Activated naive CD8-positive, alpha-beta T cell treated with anti-CD3 and anti-CD28 coated beads, Interleukin-2, amount 50 U/mL, for 24 hours (primary cell): ENCODE measurements around the gene VGLL3.
"Not testable (repeated sequence)": the region's sequence is repeated elsewhere in the genome, so short reads cannot be mapped to it uniquely, and the experiment has no call there.

ENCODE experiments used
- ATAC-seq: fragments of 150-1000 bp; cut with Tn5 transposase; one replicate; pipeline ENCODE4 v1.10.0; 2021
- DNase-seq: peaks from one replicate; pipeline ENCODE4 v3.0.0; 2021
- H3K27ac Mint-ChIP-seq: one replicate; pipeline ENCODE4 v1.8.0; 2021; ENCODE audit warnings: mild to moderate bottlenecking, mixed read lengths
- H3K27me3 Mint-ChIP-seq: one replicate; pipeline ENCODE4 v1.8.0; 2021; ENCODE audit warnings: mixed read lengths
- H3K36me3 Mint-ChIP-seq: one replicate; pipeline ENCODE4 v1.8.0; 2021; ENCODE audit warnings: low read depth, mixed read lengths
- H3K4me1 Mint-ChIP-seq: one replicate; pipeline ENCODE4 v1.8.0; 2021; ENCODE audit warnings: mixed read lengths
- H3K4me3 Mint-ChIP-seq: one replicate; pipeline ENCODE4 v1.8.0; 2021; ENCODE audit warnings: mild to moderate bottlenecking, moderate library complexity, mixed read lengths
- H3K9me3 Mint-ChIP-seq: one replicate; pipeline ENCODE4 v1.8.0; 2021; ENCODE audit warnings: mixed read lengths

The VGLL3 gene, protein sequence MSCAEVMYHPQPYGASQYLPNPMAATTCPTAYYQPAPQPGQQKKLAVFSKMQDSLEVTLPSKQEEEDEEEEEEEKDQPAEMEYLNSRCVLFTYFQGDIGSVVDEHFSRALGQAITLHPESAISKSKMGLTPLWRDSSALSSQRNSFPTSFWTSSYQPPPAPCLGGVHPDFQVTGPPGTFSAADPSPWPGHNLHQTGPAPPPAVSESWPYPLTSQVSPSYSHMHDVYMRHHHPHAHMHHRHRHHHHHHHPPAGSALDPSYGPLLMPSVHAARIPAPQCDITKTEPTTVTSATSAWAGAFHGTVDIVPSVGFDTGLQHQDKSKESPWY

GRCh38 chr3:86990734-86991481, at the start of gene VGLL3:
TSS of gene VGLL3 (minus strand) at chr3:86991149. CDS start at chr3:86990743, 406 bp downstream.
- Mint-ChIP-seq H3K4me1 (peaks cover 2% of the 10 kb centered on the region), H3K36me3 (no peaks in the 10 kb centered on the region), H3K4me3 (no peak within 1 kb of the TSS), H3K27ac (no peak within 1 kb of the TSS), H3K27me3 (peaks cover 31% of the 10 kb centered on the region), H3K9me3 (peaks cover 3% of the 10 kb centered on the region)
- no peak for DNase-seq
- peak; percentile 20 for ATAC-seq

- ATAC-seq (no peak), DNase-seq (no peak)
- Mint-ChIP-seq H3K4me3 (no peak overlapping the region), H3K27me3 (no peaks in the 10 kb centered on the region), H3K9me3 (no peaks in the 10 kb centered on the region), H3K4me1 (no peaks in the 10 kb centered on the region), H3K36me3 (no peaks in the 10 kb centered on the region), H3K27ac (no peak overlapping the region)
Observed at GRCh38 chr3:87037652-87038051, 46.7 kb upstream of the VGLL3 start.

DNA sequence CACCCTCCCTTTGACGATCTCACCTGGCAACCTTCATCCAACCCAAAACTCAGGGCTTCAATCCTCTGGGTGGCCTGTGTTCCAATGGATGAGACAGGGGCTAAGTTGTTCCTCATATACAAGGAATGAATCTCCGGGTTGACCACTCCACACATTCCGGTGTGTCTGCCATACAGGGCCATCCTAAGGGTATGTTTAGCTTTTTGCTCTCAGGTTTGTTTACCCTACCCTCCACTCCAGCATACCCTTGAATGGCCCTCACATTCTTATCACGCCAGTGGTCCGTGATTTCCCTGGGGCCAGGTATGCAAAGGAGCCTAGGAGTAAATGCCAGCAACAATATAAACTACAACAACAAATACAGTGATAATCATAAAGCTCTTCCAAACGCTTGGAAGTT, 45.7 kb upstream of the VGLL3 start:
- H3K36me3 Mint-ChIP-seq: no peaks in the 10 kb centered on the region
- H3K4me3 Mint-ChIP-seq: no peak overlapping the region
- H3K27ac Mint-ChIP-seq: no peak overlapping the region

GRCh38 chr3:87035339-87035738, 44.4 kb upstream of the VGLL3 start:
- Mint-ChIP-seq H3K4me1 (no peaks in the 10 kb centered on the region), H3K27me3 (no peaks in the 10 kb centered on the region), H3K36me3 (no peaks in the 10 kb centered on the region), H3K9me3 (peaks cover 5% of the 10 kb centered on the region), H3K4me3 (no peak overlapping the region), H3K27ac (no peak overlapping the region)
- no peak for ATAC-seq
- no peak for DNase-seq

More for the DNA sequence above, 45.7 kb upstream of the VGLL3 start:
- DNase-seq (no peak), ATAC-seq (no peak)
- H3K4me1 Mint-ChIP-seq: no peaks in the 10 kb centered on the region
- peaks cover 2% of the 10 kb centered on the region for H3K9me3 Mint-ChIP-seq
- no peaks in the 10 kb centered on the region for H3K27me3 Mint-ChIP-seq

DNA sequence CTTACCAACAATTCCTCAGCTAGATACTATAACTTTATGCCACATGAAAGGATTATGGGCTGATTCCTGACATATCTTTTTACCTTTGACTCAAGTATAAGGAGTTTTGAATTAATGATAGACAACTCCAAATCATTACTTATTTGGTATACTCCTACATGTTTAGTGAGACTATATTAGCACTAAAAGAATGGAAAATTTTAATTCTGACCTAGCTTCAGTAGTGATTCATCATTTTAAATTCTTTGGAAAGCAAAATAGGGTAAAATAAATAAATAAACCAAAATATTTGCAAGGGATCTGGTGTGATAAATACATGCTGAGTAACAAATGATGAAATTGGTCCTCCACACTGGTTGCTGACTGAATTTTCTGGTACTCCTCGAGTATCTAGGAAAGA, 42.3 kb upstream of the VGLL3 start:
- no peak for DNase-seq

GRCh38 chr3:87025661-87026645, 35.0 kb upstream of the VGLL3 start:
- Mint-ChIP-seq H3K27ac (no peak overlapping the region), H3K27me3 (peaks cover 2% of the 10 kb centered on the region), H3K4me3 (no peak overlapping the region), H3K9me3 (peaks cover 15% of the 10 kb centered on the region), H3K36me3 (no peaks in the 10 kb centered on the region), H3K4me1 (no peaks in the 10 kb centered on the region)
- ATAC-seq: no peak
- DNase-seq: no peak

More for the DNA sequence above, 42.3 kb upstream of the VGLL3 start:
- H3K4me3 Mint-ChIP-seq: no peak overlapping the region
- no peaks in the 10 kb centered on the region for H3K27me3 Mint-ChIP-seq
- no peak for ATAC-seq
- no peaks in the 10 kb centered on the region for H3K36me3 Mint-ChIP-seq
- H3K27ac Mint-ChIP-seq: no peak overlapping the region
- H3K9me3 Mint-ChIP-seq: peaks cover 11% of the 10 kb centered on the region
- no peaks in the 10 kb centered on the region for H3K4me1 Mint-ChIP-seq

- not testable (repeated sequence) for H3K4me3 Mint-ChIP-seq, H3K4me1 Mint-ChIP-seq, H3K36me3 Mint-ChIP-seq, ATAC-seq, H3K27ac Mint-ChIP-seq, H3K27me3 Mint-ChIP-seq, DNase-seq
- peaks cover 15% of the 10 kb centered on the region for H3K9me3 Mint-ChIP-seq
Observed at GRCh38 chr3:87017370-87017769, 26.4 kb upstream of the VGLL3 start.

- no peak for DNase-seq
- H3K36me3 Mint-ChIP-seq: no peaks in the 10 kb centered on the region
- H3K4me1 Mint-ChIP-seq: no peaks in the 10 kb centered on the region
- H3K9me3 Mint-ChIP-seq: peaks cover 2% of the 10 kb centered on the region
- H3K27me3 Mint-ChIP-seq: no peaks in the 10 kb centered on the region
- no peak for ATAC-seq
- no peak overlapping the region for H3K27ac Mint-ChIP-seq
- no peak overlapping the region for H3K4me3 Mint-ChIP-seq
Observed at GRCh38 chr3:87009271-87009670, 18.3 kb upstream of the VGLL3 start.

GRCh38 chr3:87006844-87007439, 16.0 kb upstream of the VGLL3 start:
- H3K27me3 Mint-ChIP-seq: no peaks in the 10 kb centered on the region
- H3K4me1 Mint-ChIP-seq: no peaks in the 10 kb centered on the region
- H3K4me3 Mint-ChIP-seq: no peak overlapping the region
- H3K9me3 Mint-ChIP-seq: no peaks in the 10 kb centered on the region
- DNase-seq (no peak), ATAC-seq (no peak)
- no peaks in the 10 kb centered on the region for H3K36me3 Mint-ChIP-seq
- H3K27ac Mint-ChIP-seq: no peak overlapping the region

- H3K36me3 Mint-ChIP-seq: no peaks in the 10 kb centered on the region
- H3K9me3 Mint-ChIP-seq: no peaks in the 10 kb centered on the region
- no peaks in the 10 kb centered on the region for H3K27me3 Mint-ChIP-seq
- H3K4me3 Mint-ChIP-seq: no peak overlapping the region
- H3K4me1 Mint-ChIP-seq: no peaks in the 10 kb centered on the region
- no peak for ATAC-seq
- DNase-seq: no peak
- H3K27ac Mint-ChIP-seq: no peak overlapping the region
Observed at GRCh38 chr3:87004883-87005282, 13.9 kb upstream of the VGLL3 start.

DNA sequence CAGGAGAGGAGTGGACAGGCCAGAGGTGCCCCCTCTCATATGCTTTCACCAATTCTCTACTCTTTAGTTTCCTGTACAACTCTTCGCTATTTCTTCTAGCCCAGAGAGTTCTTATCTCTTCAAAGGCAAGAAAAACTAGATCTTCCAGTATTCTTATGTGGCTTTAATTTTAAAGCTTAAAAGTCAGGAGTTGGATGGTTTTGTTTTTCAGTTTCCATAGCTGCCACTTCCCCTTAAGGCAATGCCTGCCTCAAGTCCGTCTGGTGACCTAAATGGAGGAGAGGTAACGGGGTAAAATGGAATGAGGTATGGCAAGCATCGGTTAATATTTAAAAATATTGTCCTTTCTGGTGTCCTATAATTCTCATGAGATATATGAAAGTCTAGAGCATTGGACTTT, 11.4 kb upstream of the VGLL3 start:
- no peaks in the 10 kb centered on the region for H3K9me3 Mint-ChIP-seq
- DNase-seq (no peak), ATAC-seq (no peak)
- H3K27ac Mint-ChIP-seq: no peak overlapping the region
- H3K27me3 Mint-ChIP-seq: no peaks in the 10 kb centered on the region
- H3K4me1 Mint-ChIP-seq: no peaks in the 10 kb centered on the region
- H3K4me3 Mint-ChIP-seq: no peak overlapping the region
- no peaks in the 10 kb centered on the region for H3K36me3 Mint-ChIP-seq

DNA sequence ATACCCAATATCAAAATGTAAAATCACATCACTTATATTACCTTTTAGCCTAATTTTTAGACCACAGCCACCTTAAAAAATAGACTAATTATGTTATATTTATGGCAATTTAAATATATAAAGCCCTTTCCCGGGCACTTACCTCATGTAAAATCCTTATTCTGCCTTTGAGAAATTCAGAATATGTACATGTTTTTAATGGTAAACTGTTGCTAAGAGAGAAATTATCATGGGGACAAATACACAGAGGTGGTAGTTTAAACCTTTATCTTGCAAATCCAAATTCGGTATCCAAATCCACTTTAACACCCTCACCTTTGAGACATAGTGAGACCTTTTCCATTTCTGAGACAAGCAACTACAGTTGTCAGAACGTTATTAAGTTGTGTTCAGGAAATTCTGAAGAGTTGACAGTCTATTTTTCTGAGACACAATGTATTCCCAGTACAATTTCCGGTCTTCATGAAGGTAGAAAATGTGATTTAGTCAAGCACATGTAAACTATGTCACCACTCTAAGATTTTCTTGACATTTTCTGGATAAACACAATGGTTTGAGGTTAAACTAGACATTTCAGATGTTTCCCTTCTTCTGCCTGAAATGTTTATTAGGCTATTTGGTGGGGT, 10.6 kb upstream of the VGLL3 start:
- no peaks in the 10 kb centered on the region for H3K36me3 Mint-ChIP-seq
- H3K4me3 Mint-ChIP-seq: no peak overlapping the region
- H3K4me1 Mint-ChIP-seq: no peaks in the 10 kb centered on the region
- no peaks in the 10 kb centered on the region for H3K27me3 Mint-ChIP-seq
- H3K9me3 Mint-ChIP-seq: peaks cover under 1% of the 10 kb centered on the region
- ATAC-seq (no peak), DNase-seq (no peak)
- no peak overlapping the region for H3K27ac Mint-ChIP-seq

GRCh38 chr3:87000940-87001339, 10.0 kb upstream of the VGLL3 start:
- Mint-ChIP-seq H3K4me3 (no peak overlapping the region), H3K4me1 (no peaks in the 10 kb centered on the region)

GRCh38 chr3:86998569-86998968, 7.6 kb upstream of the VGLL3 start:
- Mint-ChIP-seq H3K27me3 (peaks cover under 1% of the 10 kb centered on the region), H3K4me1 (no peaks in the 10 kb centered on the region), H3K27ac (no peak overlapping the region), H3K36me3 (no peaks in the 10 kb centered on the region), H3K9me3 (peaks cover 6% of the 10 kb centered on the region), H3K4me3 (no peak overlapping the region)
- no peak for DNase-seq
- ATAC-seq: no peak

More at GRCh38 chr3:87000940-87001339, 10.0 kb upstream of the VGLL3 start:
- Mint-ChIP-seq H3K36me3 (no peaks in the 10 kb centered on the region), H3K27ac (no peak overlapping the region), H3K27me3 (no peaks in the 10 kb centered on the region), H3K9me3 (peaks cover 5% of the 10 kb centered on the region)
- ATAC-seq (no peak), DNase-seq (no peak)
